Muscle of leg (tissue), 11 donors: ENCODE data around the gene RRP12. TPM values are rescaled to one million over a fixed set of nuclear protein-coding genes. Genes with fewer than 3 reads are reported as not detected.
"Not testable (repeated sequence)": the region's sequence is repeated elsewhere in the genome, so short reads cannot be mapped to it uniquely, and the experiment has no call there.

Experiments
- DNase-seq: peaks from one replicate; pipeline ENCODE4 v3.0.0; 2013
- H3K27ac ChIP-seq: one replicate; pipeline ENCODE4 v1.5.1; 2013; ENCODE audit warnings: mild to moderate bottlenecking, low read length, control low read depth
- H3K27me3 ChIP-seq: one replicate; pipeline ENCODE4 v1.6.1; 2013; ENCODE audit warnings: low read length; ENCODE audit not compliant: control insufficient read depth, insufficient read depth
- H3K36me3 ChIP-seq: one replicate; pipeline ENCODE4 v1.6.1; 2013; ENCODE audit warnings: low read length; ENCODE audit not compliant: control insufficient read depth, insufficient read depth
- H3K4me1 ChIP-seq: one replicate; pipeline ENCODE4 v1.6.1; 2013; ENCODE audit warnings: low read length; ENCODE audit not compliant: control insufficient read depth, insufficient read depth
- H3K4me3 ChIP-seq: one replicate; pipeline ENCODE4 v1.5.1; 2013; ENCODE audit warnings: low read length, control low read depth
- H3K9me3 ChIP-seq: replicated peaks from 2 replicates; pipeline ENCODE4 v1.6.1; 2013; ENCODE audit warnings: low read depth, low read length; ENCODE audit not compliant: control insufficient read depth
- WGBS: methylation state at CpG from one replicate; pipeline ENCODE4 v1.1.5; 2013; ENCODE audit warnings: missing lambda C conversion rate; ENCODE audit not compliant: insufficient coverage; 5-methylcytosine and 5-hydroxymethylcytosine counted together
- polyA plus RNA-seq, 8 donors: library from polyadenylated mRNA; unstranded; fragments of 120-200 nt; gene quantifications; one replicate each; pipeline versions ENCODE4 v1.2.1 to v1.2.3, GENCODE V29; 2013; ENCODE audit warnings: inconsistent platforms in 1 of 8, low replicate concordance in 1 of 8; ENCODE audit not compliant: insufficient read length in 8 of 8, insufficient read depth in 1 of 8
- total RNA-seq: library from RNA; stranded (reverse); fragments of 120-200 nt; gene quantifications from one replicate; pipeline ENCODE4 v1.2.4, GENCODE V29; 2013

Gene RRP12
- total and polyA plus RNA-seq, 9 donors, result 14.3 to 26.0 (median 20.0) TPM

GRCh38 chr10:97407952-97408248 lies 6.8 kb upstream of the RRP12 start:
- no peaks in the 10 kb centered on the region for H3K9me3 ChIP-seq
- H3K27ac ChIP-seq, result no peak overlapping the region
- peaks cover 2% of the 10 kb centered on the region for H3K36me3 ChIP-seq
- H3K4me1 ChIP-seq, result peaks cover 4% of the 10 kb centered on the region
- 80% methylated on average over 1 of the region's 2 CpGs for WGBS
- no peak for DNase-seq
- H3K27me3 ChIP-seq, result no peaks in the 10 kb centered on the region
- no peak overlapping the region for H3K4me3 ChIP-seq

GRCh38 chr10:97407211-97407951 lies 6.2 kb upstream of the RRP12 start:
- WGBS, result 4% methylated on average over 9 of the region's 10 CpGs
- DNase-seq, result peak; percentile 82
- H3K27me3 ChIP-seq, result no peaks in the 10 kb centered on the region
- H3K4me3 ChIP-seq, result no peak overlapping the region
- peaks cover 4% of the 10 kb centered on the region for H3K4me1 ChIP-seq
- peaks cover 2% of the 10 kb centered on the region for H3K36me3 ChIP-seq
- no peaks in the 10 kb centered on the region for H3K9me3 ChIP-seq
- peak overlapping the region; percentile 29 for H3K27ac ChIP-seq

DNA sequence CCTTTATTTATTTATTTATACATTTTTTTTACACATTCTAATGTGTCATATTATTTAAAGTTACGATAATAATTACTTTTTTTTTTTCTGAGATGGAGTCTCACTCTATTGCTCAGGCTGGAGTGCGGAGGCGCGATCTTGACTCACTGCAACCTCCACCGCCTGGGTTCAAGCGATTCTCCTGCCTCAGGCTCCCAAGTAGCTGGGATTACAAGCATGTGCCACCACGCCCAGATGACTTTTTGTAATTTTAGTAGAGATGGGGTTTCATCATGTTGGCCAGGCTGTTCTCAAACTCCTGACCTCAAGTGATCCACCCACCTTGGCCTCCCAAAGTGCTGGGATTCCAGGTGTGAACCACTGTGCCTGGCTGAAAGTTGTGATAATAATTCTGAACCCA lies 5.3 kb upstream of the RRP12 start:
- H3K27me3 ChIP-seq, DNase-seq, H3K36me3 ChIP-seq, H3K27ac ChIP-seq, H3K4me1 ChIP-seq, H3K4me3 ChIP-seq, H3K9me3 ChIP-seq: not testable (repeated sequence)
- 66% methylated on average over 5 of the region's 7 CpGs for WGBS

DNA sequence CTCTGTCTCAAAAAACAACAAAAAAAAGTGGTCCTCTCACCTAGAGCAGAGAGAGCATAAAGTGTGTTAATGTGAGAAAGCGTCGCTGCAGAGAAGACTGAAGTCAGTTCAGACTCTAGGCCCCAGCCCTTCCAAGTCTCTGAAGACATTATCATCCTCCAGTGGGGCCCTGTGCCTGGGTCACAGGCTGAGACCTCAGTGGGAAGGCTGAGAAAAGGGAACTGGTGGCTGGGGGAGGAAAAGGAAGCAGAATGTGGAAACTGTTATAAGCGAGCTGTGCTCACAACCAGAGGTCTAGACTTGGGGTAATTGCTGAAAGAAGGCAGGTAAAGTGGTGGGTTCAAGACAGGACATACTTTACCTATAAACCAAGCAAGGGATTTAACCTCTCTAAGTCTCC lies 4.9 kb upstream of the RRP12 start:
- peak; percentile 63 for DNase-seq
- H3K36me3 ChIP-seq, result peaks cover 2% of the 10 kb centered on the region
- no CpG with 5 or more reads among the region's 3 CpGs for WGBS
- no peaks in the 10 kb centered on the region for H3K27me3 ChIP-seq
- H3K27ac ChIP-seq, result no peak overlapping the region
- no peaks in the 10 kb centered on the region for H3K9me3 ChIP-seq
- H3K4me1 ChIP-seq, result peaks cover 9% of the 10 kb centered on the region
- H3K4me3 ChIP-seq, result no peak overlapping the region

DNA sequence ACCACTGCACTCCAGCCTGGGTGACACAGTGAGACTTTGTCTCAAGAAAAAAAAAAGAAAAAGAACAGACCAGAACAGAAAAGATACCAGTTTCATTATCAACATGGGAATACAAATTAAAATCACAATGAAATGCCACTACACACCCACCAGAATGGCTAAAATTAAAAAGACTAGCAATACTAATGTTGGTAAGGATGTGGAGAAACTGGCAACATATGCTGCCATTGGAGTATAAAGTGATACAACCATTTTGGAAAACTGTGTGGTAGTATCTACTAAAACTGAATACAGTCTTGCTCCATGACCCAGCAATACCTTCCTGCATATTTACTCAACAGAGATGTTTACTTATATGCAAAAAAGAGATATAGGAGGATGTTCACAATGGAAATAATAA lies 2.9 kb upstream of the RRP12 start:
- no peak for DNase-seq
- no peak overlapping the region for H3K27ac ChIP-seq
- H3K27me3 ChIP-seq, result no peaks in the 10 kb centered on the region
- H3K36me3 ChIP-seq, result peaks cover 2% of the 10 kb centered on the region
- H3K9me3 ChIP-seq, result no peaks in the 10 kb centered on the region
- peaks cover 17% of the 10 kb centered on the region for H3K4me1 ChIP-seq
- H3K4me3 ChIP-seq, result no peak overlapping the region

GRCh38 chr10:97401455-97401919 lies 347 bp upstream of the RRP12 start:
- H3K4me1 ChIP-seq, result peaks cover 13% of the 10 kb centered on the region
- DNase-seq, result no peak
- H3K27me3 ChIP-seq, result no peaks in the 10 kb centered on the region
- peak overlapping the region; percentile 85 for H3K4me3 ChIP-seq
- H3K36me3 ChIP-seq, result peaks cover 9% of the 10 kb centered on the region
- WGBS, result 29% methylated on average over 3 of the region's 13 CpGs
- H3K9me3 ChIP-seq, result no peaks in the 10 kb centered on the region
- peak overlapping the region; percentile 91 for H3K27ac ChIP-seq

- Histone ChIP-seq H3K4me1 (peaks cover 13% of the 10 kb centered on the region), H3K9me3 (no peaks in the 10 kb centered on the region), H3K27me3 (no peaks in the 10 kb centered on the region), H3K27ac (peak overlapping the region; percentile 91), H3K4me3 (peak overlapping the region; percentile 85), H3K36me3 (peaks cover 22% of the 10 kb centered on the region)
- DNase-seq, result peak; percentile 56
- WGBS, result 38% methylated on average over 15 of the region's 21 CpGs
Measured at GRCh38 chr10:97399843-97400545, 1.1 kb downstream of the RRP12 start.

- Histone ChIP-seq H3K36me3 (peaks cover 50% of the 10 kb centered on the region), H3K9me3 (no peaks in the 10 kb centered on the region), H3K4me3 (no peak overlapping the region), H3K27me3 (no peaks in the 10 kb centered on the region), H3K4me1 (peaks cover 8% of the 10 kb centered on the region), H3K27ac (no peak overlapping the region)
- 100% methylated on average over 2 of the region's 4 CpGs for whole genome bisulfite sequencing
- DNase-seq, result no peak
Measured at GRCh38 chr10:97396056-97396455, 5.1 kb downstream of the RRP12 start.

- H3K4me1 ChIP-seq, result no peaks in the 10 kb centered on the region
- H3K36me3 ChIP-seq, result peaks cover 74% of the 10 kb centered on the region
- no peak overlapping the region for H3K27ac ChIP-seq
- no peaks in the 10 kb centered on the region for H3K27me3 ChIP-seq
- no peak for DNase-seq
- H3K9me3 ChIP-seq, result no peaks in the 10 kb centered on the region
- no peak overlapping the region for H3K4me3 ChIP-seq
- WGBS, result 97% methylated on average over 5 of the region's 8 CpGs
Measured at GRCh38 chr10:97393034-97393573, 8.0 kb downstream of the RRP12 start.

DNA sequence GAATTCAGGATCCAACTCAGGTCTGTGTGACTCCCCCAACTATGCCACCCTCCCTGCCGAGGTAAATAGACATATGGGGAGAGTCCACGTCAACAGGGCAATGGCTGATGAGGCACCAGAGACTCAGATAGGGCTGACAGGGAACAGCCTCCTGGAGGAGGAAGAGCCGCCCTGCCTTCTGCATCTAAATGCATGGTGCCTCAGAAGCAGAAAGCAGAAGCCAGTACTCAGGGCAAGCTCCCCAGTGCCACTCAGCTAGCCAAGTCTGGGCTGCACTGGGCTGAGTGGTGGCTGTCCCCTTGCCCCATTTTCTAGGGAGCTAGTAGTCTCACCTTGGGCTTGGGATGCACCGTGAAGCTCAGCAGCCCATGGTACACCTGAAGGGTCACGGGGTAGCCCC lies 11.0 kb downstream of the RRP12 start:
- H3K27me3 ChIP-seq, result no peaks in the 10 kb centered on the region
- WGBS, result 89% methylated on average over 4 of the region's 5 CpGs
- no peaks in the 10 kb centered on the region for H3K4me1 ChIP-seq

More for the DNA sequence above, 11.0 kb downstream of the RRP12 start:
- no peak for DNase-seq
- H3K9me3 ChIP-seq, result no peaks in the 10 kb centered on the region
- no peak overlapping the region for H3K4me3 ChIP-seq
- H3K36me3 ChIP-seq, result peaks cover 67% of the 10 kb centered on the region
- no peak overlapping the region for H3K27ac ChIP-seq
